Heart left ventricle (tissue), 16 donors: ENCODE results near the gene SAMD5. TPM values are rescaled to one million over a fixed set of nuclear protein-coding genes. Genes with fewer than 3 reads are reported as not detected.

Experiments
- ATAC-seq, 4 donors: fragments of 200-7000 bp; cut with Tn5 transposase; one replicate each; pipeline ENCODE4 v1.9.1; 2020 to 2022; ENCODE audit warnings: moderate library complexity in 4 of 4, mild to moderate bottlenecking in 3 of 4, moderate number of reproducible peaks in 1 of 4
- DNase-seq, 5 donors: peaks; one replicate each; pipeline ENCODE4 v3.0.0-alpha.2; 2020
- H3K27ac ChIP-seq, 12 donors: fragments of 200-600 bp; sonication (generic) in 4 of 12; one replicate each; pipeline versions ENCODE4 v1.5.0 to v1.8.0; 2016 to 2022; ENCODE audit warnings: mild to moderate bottlenecking in 2 of 12
- H3K27me3 ChIP-seq, 9 donors: fragments of 200-600 bp; sonication (generic) in 2 of 9; one replicate each; pipeline versions ENCODE4 v1.5.1 to v1.8.0; 2016 to 2022; ENCODE audit warnings: mild to moderate bottlenecking in 3 of 9
- H3K36me3 ChIP-seq, 9 donors: fragments of 200-600 bp; sonication (generic) in 2 of 9; one replicate each; pipeline versions ENCODE4 v1.5.0 to v1.8.0; 2018 to 2022; ENCODE audit warnings: mild to moderate bottlenecking in 2 of 9
- H3K4me1 ChIP-seq, 12 donors: fragments of 200-600 bp; sonication (generic) in 4 of 12; one replicate each; pipeline versions ENCODE4 v1.5.0 to v1.8.0; 2016 to 2022; ENCODE audit warnings: mild to moderate bottlenecking in 3 of 12
- H3K4me3 ChIP-seq, 12 donors: fragments of 200-600 bp; sonication (generic) in 4 of 12; one replicate each; pipeline versions ENCODE4 v1.5.0 to v1.8.0; 2017 to 2022; ENCODE audit warnings: mild to moderate bottlenecking in 9 of 12, moderate library complexity in 4 of 12
- H3K9me3 ChIP-seq, 12 donors: fragments of 200-600 bp; sonication (generic) in 4 of 12; one replicate each; pipeline versions ENCODE4 v1.5.0 to v1.8.0; 2016 to 2022; ENCODE audit warnings: mild to moderate bottlenecking in 1 of 12
- CTCF ChIP-seq, 12 donors: fragments of 200-600 bp; sonication (generic) in 4 of 12; IDR thresholded peaks; one replicate each; pipeline versions ENCODE4 v1.5.0 to v1.8.0; 2018 to 2022; ENCODE audit warnings: antibody characterized with exemption in 12 of 12, mild to moderate bottlenecking in 5 of 12
- POLR2A ChIP-seq, 2 donors: fragments of 450-650 bp; IDR thresholded peaks; one replicate each; pipeline ENCODE4 v1.6.1; 2017; ENCODE audit warnings: antibody characterized with exemption in 2 of 2, mild to moderate bottlenecking in 2 of 2, moderate library complexity in 2 of 2
- WGBS, 4 donors: extraction: QIAGEN DNeasy Blood & Tissue Kit in 2 of 4; methylation state at CpG; one replicate each; pipeline versions ENCODE4 v1.1.5 to v1.1.7; 2013 to 2018; 5-methylcytosine and 5-hydroxymethylcytosine counted together
- intact Hi-C, 10 donors: fragments of 100-400 bp; cut with DNase I; formaldehyde crosslinking; loops; one replicate each; pipeline versions ENCODE4 v1.11.1 to v1.14.2; 2022
- polyA plus RNA-seq, 2 donors: library from polyadenylated mRNA; stranded (reverse); fragments of 200-250 nt; gene quantifications; one replicate each; pipeline ENCODE4 v1.2.3, GENCODE V29; 2013
- total RNA-seq, 9 donors: library from RNA; depleted of rRNA in 2 of 9; stranded (reverse); fragments of >200 nt in 2 of 9; fragmentation: NEBNext Ultra II Directional in 3 of 9; extraction: Animal tissue kit (Norgen Biotek cat#: 25700) in 3 of 9; gene quantifications; one replicate each; pipeline versions ENCODE4 v1.1.0 to v1.2.4, GENCODE V29; 2016 to 2023
- donor health status: ischemic (EF 13 %, LVEDD 7.1; RV severe dilation, severe dysfunction).
- donor health status: healthy with polysubstance abuse.
- donor health status: DM: no; HTN: yes; CAD: no.
- donor health status: DM: no; HTN: no; CAD: no.
- donor health status: ischemic (EF 25% LVEDD 6.9; RV normal size, moderate dysfunction).
- donor health status: ischemic (EF 25% LVEDD 5.7; RV mildly dilated, moderate dysfunction).
- donor health status: healthy.
- donor health status: DM: yes; HTN: yes; CAD: no.
- donor health status: ischemic (EF 35%, LVEDD 5.7; RV mildly dilated, moderate dysfunction).
- donor health status: nonischemic (EF 11% LVEDD 7.7; RV severe dilation, severe dysfunction).
- donor health status: DM: yes; HTN: yes; CAD: no.
- donor health status: PGD.
- donor health status: ischemic (EF 29% LVEDD 5.4; RV normal size, mild dysfunction).
- donor health status: nonischemic (EF 23%, LVEDD 6.1; RV moderate dilation, normal function).

The SAMD5 gene
- total and polyA plus RNA-seq, 11 donors: 0.15 to 1.5 (median 0.64) TPM

GRCh38 chr6:147467886-147468285, 40.6 kb upstream of the SAMD5 start:
- intact Hi-C loops: no loop called here
- 72 to 78% (median 75%) methylated on average over 2 of the region's 2 CpGs for WGBS, 4 donors

GRCh38 chr6:147468634-147469033, 39.9 kb upstream of the SAMD5 start:
- Histone ChIP-seq H3K9me3 (peaks cover 0 to 17% (median under 1%) of the 10 kb centered on the region in 12 donors), H3K36me3 (no peaks in the 10 kb centered on the region), H3K4me3 (no peak overlapping the region), H3K4me1 (no peaks in the 10 kb centered on the region), H3K27me3 (no peaks in the 10 kb centered on the region), H3K27ac (no peak overlapping the region)
- intact Hi-C loops: no loop called here
- no peak for DNase-seq
- no peak for ATAC-seq
- no peak for TF ChIP-seq POLR2A (IDR thresholded peaks at IDR 0.05)
- no peak for TF ChIP-seq CTCF (IDR thresholded peaks at IDR 0.05)
- 71 to 83% (median 76%) methylated on average over 2 of the region's 2 CpGs for WGBS, 4 donors

More at GRCh38 chr6:147467886-147468285, 40.6 kb upstream of the SAMD5 start:
- H3K4me1 ChIP-seq: no peaks in the 10 kb centered on the region
- no peak for DNase-seq
- H3K27me3 ChIP-seq: no peaks in the 10 kb centered on the region
- H3K27ac ChIP-seq: no peak overlapping the region
- no peaks in the 10 kb centered on the region for H3K36me3 ChIP-seq
- no peak for ATAC-seq
- TF ChIP-seq POLR2A (IDR thresholded peaks at IDR 0.05): no peak
- TF ChIP-seq CTCF (IDR thresholded peaks at IDR 0.05): no peak
- H3K9me3 ChIP-seq: peaks cover 0 to 9% (median 0%) of the 10 kb centered on the region in 12 donors
- H3K4me3 ChIP-seq: no peak overlapping the region

GRCh38 chr6:147479857-147480256, 28.6 kb upstream of the SAMD5 start:
- Histone ChIP-seq H3K4me1 (no peaks in the 10 kb centered on the region), H3K36me3 (no peaks in the 10 kb centered on the region), H3K4me3 (no peak overlapping the region), H3K27me3 (no peaks in the 10 kb centered on the region), H3K9me3 (peaks cover 0 to 7% (median 0%) of the 10 kb centered on the region in 12 donors), H3K27ac (no peak overlapping the region)
- 71 to 79% (median 76%) methylated on average over 2 of the region's 2 CpGs for WGBS, 4 donors
- no peak for DNase-seq
- intact Hi-C loops: no loop called here
- ATAC-seq: no peak
- TF ChIP-seq CTCF (IDR thresholded peaks at IDR 0.05) (no peak), POLR2A (IDR thresholded peaks at IDR 0.05) (no peak)

GRCh38 chr6:147486683-147487082, 21.8 kb upstream of the SAMD5 start:
- no peak for TF ChIP-seq POLR2A (IDR thresholded peaks at IDR 0.05)
- TF ChIP-seq CTCF (IDR thresholded peaks at IDR 0.05): no peak

More at GRCh38 chr6:147486683-147487082, 21.8 kb upstream of the SAMD5 start:
- ATAC-seq (no peak), DNase-seq (no peak)
- intact Hi-C loops: no loop called here
- Histone ChIP-seq H3K4me1 (no peaks in the 10 kb centered on the region), H3K4me3 (no peak overlapping the region), H3K9me3 (peaks cover 0 to 2% (median 0%) of the 10 kb centered on the region in 12 donors), H3K27me3 (no peaks in the 10 kb centered on the region), H3K27ac (no peak overlapping the region), H3K36me3 (no peaks in the 10 kb centered on the region)
